Brain microvascular endothelial cell (primary cell): ENCODE measurements around the gene EBI3.
A peak's percentile ranks its signal among the peaks of the same experiment; 100 is the strongest.
"Not testable (repeated sequence)": the region's sequence is repeated elsewhere in the genome, so short reads cannot be mapped to it uniquely, and the experiment has no call there.

ENCODE experiments used
- DNase-seq: peaks from one replicate; pipeline ENCODE4 v3.0.0-alpha.2; 2020
- H3K27ac ChIP-seq: fragments of 250-450 bp; sonication (Bioruptor Pico); 2 replicates; pipeline ENCODE4 v1.5.1; 2020; ENCODE audit warnings: mild to moderate bottlenecking, moderate library complexity
- H3K27me3 ChIP-seq: fragments of 250-450 bp; sonication (Bioruptor Pico); replicated peaks from 2 replicates; pipeline ENCODE4 v1.5.1; 2020; ENCODE audit warnings: mild to moderate bottlenecking
- H3K36me3 ChIP-seq: fragments of 250-450 bp; sonication (Bioruptor Pico); replicated peaks from 2 replicates; pipeline ENCODE4 v1.5.1; 2020; ENCODE audit warnings: mild to moderate bottlenecking
- H3K4me3 ChIP-seq: 2 replicates; pipeline ENCODE4 v1.5.1; 2011; ENCODE audit warnings: low read depth, mild to moderate bottlenecking, control low read depth, low read length, moderate library complexity
- in situ Hi-C: cut with HindIII; loops from 2 replicates; pipeline ENCODE4 v1.10.0; 2017; ENCODE audit warnings: low sequenced_read_pairs, low pct_ligation_motif_present
- TF ChIP-seq, protein P1 (sequence below): IDR thresholded peaks from 2 replicates; pipeline ENCODE4 v1.5.1; 2011; ENCODE audit warnings: low read depth, mild to moderate bottlenecking, moderate library complexity, low read length, control low read depth, inconsistent platforms; ENCODE audit errors: missing control alignments

Gene EBI3

DNA sequence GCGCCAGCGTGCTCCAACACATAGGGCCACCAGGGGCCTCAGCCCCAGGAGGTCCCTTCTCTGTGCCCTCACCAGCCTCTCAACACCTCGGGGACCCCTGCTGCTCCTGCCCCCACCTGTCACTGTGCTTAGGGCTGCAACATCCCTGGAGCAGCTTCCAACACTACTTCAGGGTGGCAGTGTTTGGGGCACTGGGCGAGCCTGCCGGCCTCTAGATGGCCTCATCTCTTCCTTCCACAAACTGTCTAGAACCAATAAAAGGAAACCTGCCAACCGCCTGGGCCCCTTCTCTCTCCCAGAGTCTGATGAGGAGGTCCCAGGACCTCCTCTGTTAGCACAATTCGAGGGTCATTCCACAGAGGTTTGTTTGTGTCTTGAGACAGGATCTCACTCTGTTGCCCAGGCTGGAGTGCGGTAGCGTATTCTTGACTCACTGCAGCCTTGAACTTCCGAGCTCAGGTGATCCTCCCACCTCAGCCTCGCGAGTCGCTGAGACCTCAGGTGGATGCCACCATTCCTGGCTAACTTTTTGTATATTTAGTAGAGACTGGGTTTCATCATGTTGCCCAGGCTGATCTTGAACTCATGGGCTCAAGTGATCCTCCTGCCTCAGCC is 39.6 kb downstream of the EBI3 start:
- TF ChIP-seq, protein P1, sequence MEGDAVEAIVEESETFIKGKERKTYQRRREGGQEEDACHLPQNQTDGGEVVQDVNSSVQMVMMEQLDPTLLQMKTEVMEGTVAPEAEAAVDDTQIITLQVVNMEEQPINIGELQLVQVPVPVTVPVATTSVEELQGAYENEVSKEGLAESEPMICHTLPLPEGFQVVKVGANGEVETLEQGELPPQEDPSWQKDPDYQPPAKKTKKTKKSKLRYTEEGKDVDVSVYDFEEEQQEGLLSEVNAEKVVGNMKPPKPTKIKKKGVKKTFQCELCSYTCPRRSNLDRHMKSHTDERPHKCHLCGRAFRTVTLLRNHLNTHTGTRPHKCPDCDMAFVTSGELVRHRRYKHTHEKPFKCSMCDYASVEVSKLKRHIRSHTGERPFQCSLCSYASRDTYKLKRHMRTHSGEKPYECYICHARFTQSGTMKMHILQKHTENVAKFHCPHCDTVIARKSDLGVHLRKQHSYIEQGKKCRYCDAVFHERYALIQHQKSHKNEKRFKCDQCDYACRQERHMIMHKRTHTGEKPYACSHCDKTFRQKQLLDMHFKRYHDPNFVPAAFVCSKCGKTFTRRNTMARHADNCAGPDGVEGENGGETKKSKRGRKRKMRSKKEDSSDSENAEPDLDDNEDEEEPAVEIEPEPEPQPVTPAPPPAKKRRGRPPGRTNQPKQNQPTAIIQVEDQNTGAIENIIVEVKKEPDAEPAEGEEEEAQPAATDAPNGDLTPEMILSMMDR, result peak; percentile 9
- no peak overlapping the region for H3K4me3 ChIP-seq
- H3K36me3 ChIP-seq, result peaks cover 15% of the 10 kb centered on the region
- in situ Hi-C loops, result no loop called here
- no peaks in the 10 kb centered on the region for H3K27me3 ChIP-seq
- DNase-seq, result no peak
- no peak overlapping the region for H3K27ac ChIP-seq

DNA sequence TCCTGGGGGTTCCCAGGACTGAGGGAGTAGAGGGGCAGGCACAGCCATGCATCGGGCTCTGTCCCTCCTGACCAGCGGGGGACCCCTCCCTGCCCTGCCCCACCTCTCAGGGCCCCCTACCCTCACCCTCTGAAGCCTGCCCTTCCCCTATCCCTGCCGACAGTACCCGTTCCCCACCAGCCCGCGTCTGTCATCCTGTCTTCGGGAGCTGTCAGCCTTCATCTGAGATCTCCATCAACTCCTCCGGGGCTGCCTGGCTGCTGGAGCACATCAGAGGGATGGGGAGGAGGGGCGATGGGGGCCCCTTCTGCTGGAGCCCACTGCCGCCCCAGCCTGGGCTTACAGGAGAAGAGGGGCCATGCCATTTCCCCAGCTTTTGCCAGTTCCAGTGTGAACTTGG is 43.6 kb downstream of the EBI3 start:
- in situ Hi-C loops, result no loop called here
- Histone ChIP-seq H3K4me3 (no peak overlapping the region), H3K27ac (no peak overlapping the region), H3K36me3 (peaks cover 11% of the 10 kb centered on the region), H3K27me3 (peaks cover 3% of the 10 kb centered on the region)
- DNase-seq, result no peak
- TF ChIP-seq, protein P1, result no peak

DNA sequence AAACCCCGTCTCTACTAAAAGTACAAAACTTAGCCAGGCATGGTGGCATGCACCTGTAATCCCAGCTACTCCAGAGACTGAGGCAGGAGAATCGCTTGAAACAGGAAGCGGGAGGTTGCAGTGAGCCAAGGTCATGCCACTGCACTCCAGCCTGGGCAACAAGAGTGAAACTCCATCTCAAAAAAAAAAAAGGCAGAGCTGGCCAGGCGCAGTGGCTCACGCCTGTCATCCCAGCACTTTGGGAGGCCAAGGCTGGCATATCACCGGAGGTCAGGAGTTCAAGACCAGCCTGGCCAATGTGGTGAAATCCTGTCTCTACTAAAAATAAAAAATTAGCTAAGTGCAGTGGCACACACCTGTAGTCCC is 45.0 kb downstream of the EBI3 start:
- in situ Hi-C loops, DNase-seq: not testable (repeated sequence)

DNA sequence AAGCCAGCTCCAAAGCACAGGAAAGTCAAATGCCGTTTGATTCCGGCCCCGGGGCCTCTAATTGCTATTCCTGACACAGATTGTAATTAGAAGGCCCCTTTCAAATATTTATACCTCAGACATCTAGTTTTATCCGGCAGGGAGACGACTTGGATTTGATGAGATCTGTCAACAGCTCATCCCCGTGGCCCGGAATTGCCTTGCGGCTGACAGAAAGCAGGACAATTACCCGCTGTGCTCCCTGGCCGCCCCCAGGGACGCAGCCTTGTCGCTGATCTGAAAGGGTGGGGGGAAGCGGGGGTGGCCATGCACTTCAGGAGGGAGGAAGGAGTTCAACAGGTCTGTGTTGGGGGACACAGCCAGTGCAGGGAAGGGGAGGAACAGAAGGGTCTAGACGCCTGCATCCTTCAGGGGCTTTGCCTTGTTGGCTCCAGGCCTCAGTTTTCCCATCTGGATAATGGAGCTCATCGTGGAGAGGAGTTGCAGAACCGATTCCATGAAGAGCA is 47.9 kb downstream of the EBI3 start:
- TF ChIP-seq, protein P1, result no peak
- H3K27me3 ChIP-seq, result peaks cover 33% of the 10 kb centered on the region
- no peak for DNase-seq
- no peak overlapping the region for H3K27ac ChIP-seq
- H3K4me3 ChIP-seq, result no peak overlapping the region
- no peaks in the 10 kb centered on the region for H3K36me3 ChIP-seq
- in situ Hi-C loops, result no loop called here

More for the DNA sequence above, 45.0 kb downstream of the EBI3 start:
- H3K36me3 ChIP-seq, H3K27ac ChIP-seq, H3K4me3 ChIP-seq: not testable (repeated sequence)
- peaks cover 12% of the 10 kb centered on the region for H3K27me3 ChIP-seq

DNA sequence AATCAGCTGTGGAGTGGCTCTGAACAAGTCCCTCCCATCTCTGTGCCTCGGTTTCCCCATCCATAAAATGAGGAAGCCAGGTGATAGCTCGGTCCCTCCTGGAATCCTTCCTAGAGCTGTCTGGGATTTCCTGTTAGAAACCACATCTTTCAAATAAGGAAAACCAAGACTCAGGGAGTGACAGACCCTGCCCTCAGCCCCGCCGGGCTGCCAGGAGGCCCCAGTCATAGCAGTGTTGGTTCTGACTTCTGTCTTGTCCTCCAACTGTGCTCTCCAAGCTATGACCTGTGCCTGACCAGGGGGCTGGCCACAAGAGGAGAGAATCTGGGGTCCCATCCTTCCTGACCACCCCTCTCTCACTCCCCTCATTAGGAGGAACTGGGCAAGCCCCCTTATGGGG is 48.7 kb downstream of the EBI3 start:
- Histone ChIP-seq H3K4me3 (no peak overlapping the region), H3K27me3 (peaks cover 37% of the 10 kb centered on the region), H3K36me3 (no peaks in the 10 kb centered on the region), H3K27ac (no peak overlapping the region)
- DNase-seq, result no peak
- TF ChIP-seq, protein P1, result no peak
- in situ Hi-C loops, result no loop called here

DNA sequence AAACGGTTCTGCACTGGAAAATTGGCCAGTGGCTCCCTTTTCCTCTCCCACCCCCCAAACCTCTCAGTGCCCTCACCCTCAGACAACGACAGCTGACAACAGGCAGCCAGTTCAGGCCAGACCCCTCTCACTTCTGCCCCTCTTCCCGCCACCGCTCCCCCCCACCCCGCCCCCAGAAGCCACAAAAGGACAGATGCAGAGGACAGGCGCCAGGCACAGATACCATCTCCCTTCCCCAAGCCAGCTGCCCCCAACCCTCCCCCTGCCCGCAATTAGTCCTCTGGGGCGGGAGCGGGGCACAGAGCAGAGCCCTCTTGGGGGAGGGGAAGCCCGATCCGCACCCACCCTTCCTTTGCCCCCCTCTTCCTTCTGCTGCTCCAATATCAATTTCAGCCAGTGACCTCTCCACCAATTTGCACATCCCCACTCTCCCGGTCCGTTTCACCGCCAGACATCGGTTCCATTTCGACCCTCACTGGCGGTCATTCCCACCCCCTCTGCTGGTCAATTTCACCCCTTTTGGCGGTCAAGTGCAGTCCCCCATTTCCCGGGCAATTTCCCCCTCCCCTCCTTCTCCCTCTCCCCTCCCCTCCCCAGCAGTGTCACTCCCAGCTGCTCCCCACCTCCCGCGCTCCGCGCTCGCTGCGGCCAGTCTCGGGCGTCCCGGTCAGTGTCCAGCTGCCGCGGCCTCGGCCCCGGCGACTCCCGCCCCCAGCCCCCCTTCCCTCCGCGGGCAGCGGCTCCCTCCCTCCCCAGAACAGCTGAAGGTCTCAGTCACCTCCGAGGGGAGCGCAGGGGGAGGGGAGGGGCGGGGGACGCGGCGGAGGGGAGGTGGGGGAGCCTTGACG is 49.3 kb downstream of the EBI3 start, which contains the start of gene SHD:
TSS of gene SHD (plus strand) at position 848 of the 848 bp plus-strand sequence. CDS start 798 bp downstream, outside the sequence.
- DNase-seq, result no peak
- TF ChIP-seq, protein P1, result no peak
- in situ Hi-C loops, result no loop called here
- H3K27ac ChIP-seq, result no peak within 1 kb of the TSS
- H3K27me3 ChIP-seq, result peaks cover 38% of the 10 kb centered on the region
- H3K36me3 ChIP-seq, result no peaks in the 10 kb centered on the region
- no peak within 1 kb of the TSS for H3K4me3 ChIP-seq
